HG03108 (cell line): ENCODE measurements around the gene BTC.
"Not testable (repeated sequence)": the region's sequence is repeated elsewhere in the genome, so short reads cannot be mapped to it uniquely, and the experiment has no call there.

Source experiments
- ATAC-seq: cut with Tn5 transposase; IDR thresholded peaks from one replicate; pipeline ENCODE4 v1.9.1; 2021; ENCODE audit warnings: moderate library complexity; ENCODE audit not compliant: unreplicated experiment

BTC gene

GRCh38 chr4:74758551-74759145 lies 35.7 kb downstream of the BTC start:
- no peak for ATAC-seq

GRCh38 chr4:74757136-74757535 lies 37.2 kb downstream of the BTC start:
- no peak for ATAC-seq

GRCh38 chr4:74755486-74755885 lies 38.8 kb downstream of the BTC start:
- ATAC-seq = no peak

GRCh38 chr4:74754218-74754617 lies 40.1 kb downstream of the BTC start:
- ATAC-seq = no peak

GRCh38 chr4:74752798-74753197 lies 41.5 kb downstream of the BTC start:
- ATAC-seq = no peak

- no peak for ATAC-seq
Observed at GRCh38 chr4:74751856-74752255, 42.5 kb downstream of the BTC start.

- ATAC-seq = no peak
Observed at GRCh38 chr4:74751247-74751646, 43.1 kb downstream of the BTC start.

GRCh38 chr4:74742185-74742584 lies 52.1 kb downstream of the BTC start:
- no peak for ATAC-seq

- ATAC-seq = no peak
Observed at GRCh38 chr4:74738464-74739143, 55.7 kb downstream of the BTC start.

- ATAC-seq = no peak
Observed at GRCh38 chr4:74734995-74735394, 59.3 kb downstream of the BTC start.

- ATAC-seq = no peak
Observed at GRCh38 chr4:74733756-74734155, 60.6 kb downstream of the BTC start.

GRCh38 chr4:74724979-74725378 lies 69.3 kb downstream of the BTC start:
- no peak for ATAC-seq

GRCh38 chr4:74716436-74716765 lies 77.9 kb downstream of the BTC start:
- ATAC-seq = no peak

GRCh38 chr4:74715706-74716435 lies 78.5 kb downstream of the BTC start:
- no peak for ATAC-seq

- no peak for ATAC-seq
Observed at GRCh38 chr4:74714611-74715130, 79.7 kb downstream of the BTC start.

- ATAC-seq = not testable (repeated sequence)
Observed at GRCh38 chr4:74708135-74708534, 86.2 kb downstream of the BTC start.
